Natural killer cell (primary cell): Measurements from ENCODE around the gene MGARP. TPM values are rescaled to one million over a fixed set of nuclear protein-coding genes. Genes with fewer than 3 reads are reported as not detected.

ENCODE experiments used
- ATAC-seq, 3 donors: fragments of 150-1000 bp in 2 of 3; fragments of 200-7000 bp in 1 of 3; cut with Tn5 transposase; 1 replicate in 1 of 3; 2 replicates in 2 of 3; pipeline ENCODE4 v1.10.0; 2021; ENCODE audit warnings: mild to moderate bottlenecking in 2 of 3, moderate library complexity in 2 of 3
- DNase-seq, 2 donors: peaks; one replicate each; pipeline versions ENCODE4 v3.0.0 to v3.0.0-alpha.2; 2013 to 2021; ENCODE audit warnings: mixed read lengths in 1 of 2
- H3K27ac ChIP-seq: one replicate; pipeline ENCODE4 v1.5.1; 2013; ENCODE audit warnings: mild to moderate bottlenecking, low read length
- H3K27me3 ChIP-seq: one replicate; pipeline ENCODE4 v1.6.1; 2013; ENCODE audit warnings: low read length; ENCODE audit not compliant: control insufficient read depth, insufficient read depth
- H3K36me3 ChIP-seq: one replicate; pipeline ENCODE4 v1.6.1; 2013; ENCODE audit warnings: low read length; ENCODE audit not compliant: control insufficient read depth, insufficient read depth
- H3K4me1 ChIP-seq: one replicate; pipeline ENCODE4 v1.6.1; 2013; ENCODE audit warnings: low read length; ENCODE audit not compliant: control insufficient read depth, insufficient read depth
- H3K4me3 ChIP-seq: one replicate; pipeline ENCODE4 v1.5.1; 2013; ENCODE audit warnings: low read length
- H3K9me3 ChIP-seq: one replicate; pipeline ENCODE4 v1.6.1; 2013; ENCODE audit warnings: low read length; ENCODE audit not compliant: control insufficient read depth, insufficient read depth
- H3K27ac Mint-ChIP-seq, 2 donors: one replicate each; pipeline ENCODE4 v1.8.0; 2022; ENCODE audit warnings: mild to moderate bottlenecking in 2 of 2, mixed read lengths in 2 of 2, moderate library complexity in 1 of 2
- H3K27me3 Mint-ChIP-seq, 2 donors: one replicate each; pipeline ENCODE4 v1.8.0; 2022; ENCODE audit warnings: low read depth in 2 of 2, mixed read lengths in 2 of 2
- H3K36me3 Mint-ChIP-seq: one replicate; pipeline ENCODE4 v1.8.0; 2022; ENCODE audit warnings: mixed read lengths
- H3K4me1 Mint-ChIP-seq, 2 donors: one replicate each; pipeline ENCODE4 v1.8.0; 2022; ENCODE audit warnings: mixed read lengths in 2 of 2
- H3K4me3 Mint-ChIP-seq: one replicate; pipeline ENCODE4 v1.8.0; 2022; ENCODE audit warnings: mild to moderate bottlenecking, moderate library complexity, mixed read lengths
- H3K9me3 Mint-ChIP-seq, 2 donors: one replicate each; pipeline ENCODE4 v1.8.0; 2022; ENCODE audit warnings: mixed read lengths in 2 of 2
- WGBS: methylation state at CpG from one replicate; pipeline ENCODE4 v1.1.7; 2013; ENCODE audit warnings: missing lambda C conversion rate; ENCODE audit not compliant: insufficient coverage; 5-methylcytosine and 5-hydroxymethylcytosine counted together
- intact Hi-C: fragments of 100-400 bp; cut with micrococcal nuclease; formaldehyde crosslinking; loops from one replicate; pipeline ENCODE4 v1.14.2; 2022
- total RNA-seq, 4 donors: library from RNA; stranded (reverse); fragments of 120-200 nt in 1 of 4; gene quantifications; one replicate each; pipeline versions ENCODE4 v1.2.3 to v1.2.4, GENCODE V29; 2013 to 2022
- TF ChIP-seq, protein P1 (sequence below): fragments of 200-600 bp; IDR thresholded peaks from one replicate; pipeline ENCODE4 v1.8.0; 2022; ENCODE audit warnings: antibody characterized with exemption

MGARP gene
- total RNA-seq, 3 donors from 2014 or later (not counting 1 experiment from before 2014, with no cell fraction given), result 0.35 to 0.78 (median 0.63) TPM

DNA sequence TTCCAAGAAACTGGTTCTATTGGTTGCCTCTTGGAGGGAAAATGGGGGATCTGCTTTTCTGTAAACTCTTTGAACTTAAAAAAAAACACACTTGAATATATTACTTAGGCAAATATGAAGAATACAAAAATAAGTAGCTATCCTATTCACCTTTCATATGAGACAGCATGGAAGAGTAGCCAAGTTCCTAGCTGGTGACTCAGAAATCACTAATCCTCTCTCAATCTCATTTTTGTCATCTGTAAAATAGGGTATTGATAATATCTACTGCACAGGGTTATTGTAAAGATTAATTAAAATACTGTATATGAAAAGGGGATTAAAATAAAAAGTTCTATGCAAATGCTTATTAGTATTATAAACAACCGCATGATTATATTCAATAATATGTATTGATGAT lies 12.7 kb downstream of the MGARP start:
- ATAC-seq, result no peak
- Mint-ChIP-seq H3K27me3 (no peaks in the 10 kb centered on the region), H3K9me3 (no peaks in the 10 kb centered on the region), H3K4me3 (peak overlapping the region; percentile 91), H3K27ac (peak overlapping the region; percentile 92 to 95), H3K4me1 (peaks cover 18 to 22% of the 10 kb centered on the region in 2 donors), H3K36me3 (no peaks in the 10 kb centered on the region)
- intact Hi-C loops, result loop anchor here (2.0 kb wide), 1 partner anchor 34 kb away; the partner anchor contains the start of gene NAA15
- H3K27me3 ChIP-seq, result no peaks in the 10 kb centered on the region
- H3K9me3 ChIP-seq, result no peaks in the 10 kb centered on the region
- no CpG with 5 or more reads among the region's 1 CpG for WGBS
- peaks cover 7% of the 10 kb centered on the region for H3K4me1 ChIP-seq
- H3K4me3 ChIP-seq, result no peak overlapping the region
- TF ChIP-seq, protein P1, sequence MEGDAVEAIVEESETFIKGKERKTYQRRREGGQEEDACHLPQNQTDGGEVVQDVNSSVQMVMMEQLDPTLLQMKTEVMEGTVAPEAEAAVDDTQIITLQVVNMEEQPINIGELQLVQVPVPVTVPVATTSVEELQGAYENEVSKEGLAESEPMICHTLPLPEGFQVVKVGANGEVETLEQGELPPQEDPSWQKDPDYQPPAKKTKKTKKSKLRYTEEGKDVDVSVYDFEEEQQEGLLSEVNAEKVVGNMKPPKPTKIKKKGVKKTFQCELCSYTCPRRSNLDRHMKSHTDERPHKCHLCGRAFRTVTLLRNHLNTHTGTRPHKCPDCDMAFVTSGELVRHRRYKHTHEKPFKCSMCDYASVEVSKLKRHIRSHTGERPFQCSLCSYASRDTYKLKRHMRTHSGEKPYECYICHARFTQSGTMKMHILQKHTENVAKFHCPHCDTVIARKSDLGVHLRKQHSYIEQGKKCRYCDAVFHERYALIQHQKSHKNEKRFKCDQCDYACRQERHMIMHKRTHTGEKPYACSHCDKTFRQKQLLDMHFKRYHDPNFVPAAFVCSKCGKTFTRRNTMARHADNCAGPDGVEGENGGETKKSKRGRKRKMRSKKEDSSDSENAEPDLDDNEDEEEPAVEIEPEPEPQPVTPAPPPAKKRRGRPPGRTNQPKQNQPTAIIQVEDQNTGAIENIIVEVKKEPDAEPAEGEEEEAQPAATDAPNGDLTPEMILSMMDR, result no peak
- H3K27ac ChIP-seq, result peak overlapping the region; percentile 87
- DNase-seq, result no peak
- no peaks in the 10 kb centered on the region for H3K36me3 ChIP-seq

DNA sequence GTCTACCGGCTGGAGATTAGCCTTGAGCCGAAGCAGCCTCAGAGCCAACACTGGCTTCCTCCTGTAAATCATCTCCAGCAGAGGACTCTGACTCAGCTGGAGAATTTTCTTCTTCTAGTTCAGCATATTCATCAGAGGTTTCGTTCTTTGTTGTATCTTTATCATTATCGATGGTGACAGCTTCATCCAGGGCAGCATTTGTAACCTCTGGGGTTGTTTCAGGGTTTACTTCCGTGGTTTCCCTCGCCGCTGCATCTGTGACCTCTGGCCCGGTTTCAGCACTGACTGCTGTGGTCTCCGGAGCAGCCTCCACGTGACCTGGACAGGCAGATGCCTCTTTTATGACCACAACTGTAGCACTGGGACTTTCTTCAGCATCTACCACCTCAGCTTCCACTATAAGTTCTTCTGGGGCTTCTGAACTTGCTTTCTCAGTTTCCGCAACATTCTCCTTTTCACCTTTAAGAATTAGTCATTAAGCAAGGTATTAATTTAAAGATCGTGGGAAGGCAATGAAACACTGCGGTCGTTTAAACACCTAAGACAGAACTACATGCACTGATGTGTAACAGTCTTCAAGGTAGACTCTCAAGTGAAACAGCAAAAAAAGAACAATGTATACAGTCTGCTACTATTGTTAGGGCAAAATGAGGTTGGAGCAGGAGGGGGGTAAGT lies 13.3 kb downstream of the MGARP start:
- Histone ChIP-seq H3K27me3 (no peaks in the 10 kb centered on the region), H3K9me3 (no peaks in the 10 kb centered on the region), H3K36me3 (no peaks in the 10 kb centered on the region), H3K27ac (peak overlapping the region; percentile 87), H3K4me1 (peaks cover 7% of the 10 kb centered on the region), H3K4me3 (peak overlapping the region; percentile 39)
- 4% methylated on average over 13 of the region's 14 CpGs for WGBS
- peak overlapping the region; percentile 92 to 95 for H3K27ac Mint-ChIP-seq
- peak; percentile 93 to 99 (median 95) for ATAC-seq
- H3K4me1 Mint-ChIP-seq, result peaks cover 18 to 22% of the 10 kb centered on the region in 2 donors
- no peaks in the 10 kb centered on the region for H3K36me3 Mint-ChIP-seq
- no peaks in the 10 kb centered on the region for H3K27me3 Mint-ChIP-seq
- no peaks in the 10 kb centered on the region for H3K9me3 Mint-ChIP-seq
- TF ChIP-seq, protein P1, result no peak
- peak; percentile 66 to 85 for DNase-seq
- intact Hi-C loops, result loop anchor here (1.0 to 2.0 kb wide), 2 partner anchors 34 to 88 kb away; partner anchors contain the start of gene NAA15
- peak overlapping the region; percentile 91 for H3K4me3 Mint-ChIP-seq

DNA sequence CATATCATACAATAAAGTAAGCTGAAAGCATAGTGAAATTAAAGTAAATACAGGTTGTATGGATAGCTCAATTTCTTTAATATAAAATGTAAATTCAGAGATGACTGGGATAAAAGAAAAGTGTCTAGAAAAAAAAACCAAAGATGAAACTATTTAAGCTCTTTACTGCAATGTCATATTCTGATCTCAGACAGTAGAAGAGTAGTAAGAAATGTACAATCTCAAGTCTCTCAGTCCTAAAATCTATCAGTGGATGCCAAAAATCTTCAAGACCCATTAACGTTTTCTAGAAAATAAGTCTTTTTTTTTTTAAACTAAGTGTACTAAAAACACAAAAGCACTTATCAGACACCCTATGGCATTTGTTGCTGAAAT lies 13.8 kb downstream of the MGARP start:
- no peaks in the 10 kb centered on the region for H3K36me3 Mint-ChIP-seq
- TF ChIP-seq, protein P1, result no peak
- Histone ChIP-seq H3K27ac (peak overlapping the region; percentile 87), H3K9me3 (no peaks in the 10 kb centered on the region), H3K27me3 (no peaks in the 10 kb centered on the region), H3K36me3 (no peaks in the 10 kb centered on the region), H3K4me1 (peaks cover 7% of the 10 kb centered on the region), H3K4me3 (peak overlapping the region; percentile 39)
- peak in 1 of 3 donors; percentile 4 for ATAC-seq
- no peak for DNase-seq
- 0% methylated on average over 1 of the region's 1 CpG for WGBS
- peaks cover 18 to 22% of the 10 kb centered on the region in 2 donors for H3K4me1 Mint-ChIP-seq
- intact Hi-C loops, result loop anchor here (1.0 to 2.0 kb wide), 2 partner anchors 35 to 88 kb away; partner anchors contain the start of gene NAA15
- no peaks in the 10 kb centered on the region for H3K27me3 Mint-ChIP-seq
- peak overlapping the region; percentile 92 to 95 for H3K27ac Mint-ChIP-seq
- H3K4me3 Mint-ChIP-seq, result peak overlapping the region; percentile 91
- no peaks in the 10 kb centered on the region for H3K9me3 Mint-ChIP-seq
